ENCODE measurements around the gene SPATA13. TPM values are rescaled to one million over a fixed set of nuclear protein-coding genes. Genes with fewer than 3 reads are reported as not detected.

Gene SPATA13
- total and polyA plus RNA-seq, 7 experiments from 2014 or later = 62.2 to 104 (median 96.2) TPM

DNA sequence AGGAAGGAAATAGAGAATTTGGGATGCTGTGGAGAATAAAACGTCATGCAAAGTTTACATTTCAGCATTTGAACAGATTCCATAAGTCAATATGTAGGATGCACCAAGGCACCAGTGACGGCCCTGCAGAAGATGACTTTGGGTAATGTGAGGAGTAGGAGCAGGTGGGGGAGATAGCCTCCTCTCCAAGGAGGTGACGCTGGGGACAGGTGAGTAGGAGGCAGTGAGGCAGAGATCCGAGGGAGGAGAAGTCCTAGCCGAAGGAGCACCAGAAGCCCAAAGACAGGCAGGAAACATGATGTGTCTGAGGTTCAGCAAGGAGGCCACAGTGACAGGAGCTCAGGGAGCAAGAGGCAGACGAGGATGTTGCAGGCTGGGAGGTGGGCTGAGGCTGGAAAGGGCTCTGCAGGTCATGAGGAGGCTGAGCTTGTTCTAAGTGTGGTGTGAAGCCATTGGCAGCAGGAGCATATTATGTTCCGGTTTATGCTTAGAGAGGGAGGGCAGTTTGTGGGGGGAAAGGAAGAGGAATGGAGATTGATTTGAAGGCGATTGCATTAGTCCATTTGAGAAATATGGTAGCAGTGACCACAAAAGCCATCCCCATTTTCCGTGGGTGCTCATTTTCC lies 93.1 kb downstream of the SPATA13 start:
- Histone ChIP-seq H3K9me3 (ENCODE audit: control insufficient read depth in 2 of 3, low read length in 3 of 3) (no peaks in the 10 kb centered on the region), H3K4me1 (ENCODE audit: control insufficient read depth in 2 of 2, insufficient read depth in 2 of 2, low read length in 2 of 2) (peaks cover 60 to 72% of the 10 kb centered on the region in 2 donors), H3K36me3 (ENCODE audit: control insufficient read depth in 2 of 3, insufficient read depth in 3 of 3, low read length in 3 of 3) (peaks cover 0 to 12% (median 0%) of the 10 kb centered on the region in 3 experiments), H3K27ac (ENCODE audit: low read depth, low read length) (peak overlapping the region; percentile 90), H3K4me3 (ENCODE audit: low read length) (peak overlapping the region; percentile 82), H3K27me3 (ENCODE audit: control insufficient read depth in 2 of 2, insufficient read depth in 2 of 2, low read length in 2 of 2) (no peaks in the 10 kb centered on the region)
- Mint-ChIP-seq H3K4me1 (peaks cover 43 to 96% (median 91%) of the 10 kb centered on the region in 7 donors), H3K36me3 (peaks cover 4 to 42% (median 31%) of the 10 kb centered on the region in 5 donors), H3K4me3 (peak overlapping the region; percentile 86 to 96 (median 92)), H3K27ac (peak overlapping the region; percentile 86 to 99 (median 95)), H3K27me3 (no peaks in the 10 kb centered on the region), H3K9me3 (peaks cover 0 to 3% (median 0%) of the 10 kb centered on the region in 11 donors)
- ChIA-PET CTCF (interaction anchor here (2.2 to 7.6 kb wide), 2 partner anchors 11 to 17 kb away, joined by 18 to 62 read pairs; no protein-coding TSS in a partner anchor), POLR2A (interaction anchor here (0.8 to 20.5 kb wide), 4 partner anchors 9 to 38 kb away, joined by 3 to 637 read pairs (median 11); no protein-coding TSS in a partner anchor)
- DNase-seq = no peak
- intact Hi-C loops (cut with micrococcal nuclease) = loop anchor here (1.0 to 10.0 kb wide), 5 partner anchors 12 to 2001 kb away; partner anchors contain the start of genes CDK8 (in 1 of the 2) and MTMR6 (in 1 of the 2)
- peak; percentile 0 for ATAC-seq

DNA sequence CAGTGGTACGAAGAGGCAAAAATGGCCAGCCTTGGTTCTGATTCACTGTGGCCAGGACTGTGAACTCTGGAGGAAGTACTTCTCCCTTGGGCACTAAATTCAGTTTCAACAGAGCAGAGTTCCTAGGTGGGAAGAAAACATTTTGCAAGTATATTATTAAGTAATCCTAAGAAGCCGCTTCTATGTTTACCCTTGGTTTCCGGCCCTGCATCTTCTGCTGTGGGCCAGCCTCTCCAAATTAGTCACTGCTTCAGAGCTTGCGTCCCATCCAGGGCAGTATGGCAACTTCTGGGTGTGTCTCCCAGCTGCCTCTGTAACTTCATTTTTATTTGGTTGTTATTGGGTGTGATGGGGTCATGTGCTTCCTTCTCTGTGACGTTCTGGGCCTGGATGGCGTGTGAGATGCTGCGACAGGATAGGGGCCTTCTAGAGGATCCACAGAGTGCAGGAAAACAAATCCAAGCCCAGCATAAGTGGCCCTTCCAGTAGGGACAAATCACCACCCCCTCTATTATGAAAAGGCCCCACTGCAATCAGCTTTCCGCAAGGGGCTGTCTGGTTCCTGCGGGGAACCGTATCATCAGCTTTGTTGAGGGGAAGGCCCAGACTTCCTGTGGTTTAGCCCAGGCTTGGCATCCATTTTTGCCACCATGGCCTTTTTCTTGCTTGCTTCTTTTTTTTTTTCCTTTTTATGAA lies 93.8 kb downstream of the SPATA13 start:
- Mint-ChIP-seq H3K9me3 (peaks cover 0 to 3% (median 0%) of the 10 kb centered on the region in 11 donors), H3K36me3 (peaks cover 4 to 46% (median 31%) of the 10 kb centered on the region in 5 donors), H3K27ac (peak overlapping the region; percentile 86 to 99 (median 95)), H3K27me3 (no peaks in the 10 kb centered on the region), H3K4me1 (peaks cover 44 to 96% (median 91%) of the 10 kb centered on the region in 7 donors), H3K4me3 (peak overlapping the region; percentile 86 to 96 (median 92))
- ATAC-seq (peak; percentile 76), DNase-seq (peak in 7 of 9 donors; percentile 59 to 80 (median 68))
- Histone ChIP-seq H3K4me1 (ENCODE audit: control insufficient read depth in 2 of 2, insufficient read depth in 2 of 2, low read length in 2 of 2) (peaks cover 58 to 75% of the 10 kb centered on the region in 2 donors), H3K9me3 (ENCODE audit: control insufficient read depth in 2 of 3, low read length in 3 of 3) (no peaks in the 10 kb centered on the region), H3K27me3 (ENCODE audit: control insufficient read depth in 2 of 2, insufficient read depth in 2 of 2, low read length in 2 of 2) (no peaks in the 10 kb centered on the region), H3K36me3 (ENCODE audit: control insufficient read depth in 2 of 3, insufficient read depth in 3 of 3, low read length in 3 of 3) (peaks cover 0 to 18% (median 0%) of the 10 kb centered on the region in 3 experiments), H3K4me3 (ENCODE audit: low read length) (peak overlapping the region; percentile 82), H3K27ac (ENCODE audit: low read depth, low read length) (peak overlapping the region; percentile 90)
- POLR2A ChIA-PET = interaction anchor here (0.6 to 20.5 kb wide), 8 partner anchors 8 to 684 kb away, joined by 3 to 637 read pairs (median 4); no protein-coding TSS in a partner anchor
- CTCF ChIA-PET = interaction anchor here (2.2 to 7.6 kb wide), 2 partner anchors 11 to 16 kb away, joined by 18 to 62 read pairs; no protein-coding TSS in a partner anchor
- intact Hi-C loops (cut with micrococcal nuclease) = loop anchor here (1.0 to 10.0 kb wide), 5 partner anchors 11 to 2001 kb away; partner anchors contain the start of genes CDK8 (in 1 of the 2) and MTMR6 (in 1 of the 2)

- DNase-seq (no peak), ATAC-seq (no peak)
- Mint-ChIP-seq H3K27me3 (no peaks in the 10 kb centered on the region), H3K4me1 (peaks cover 56 to 100% (median 94%) of the 10 kb centered on the region in 7 donors), H3K4me3 (peak overlapping the region in 5 of 10 donors; percentile 11 to 86 (median 36)), H3K27ac (peak overlapping the region in 8 of 9 donors; percentile 71 to 99 (median 86)), H3K9me3 (peaks cover 0 to 3% (median 0%) of the 10 kb centered on the region in 11 donors), H3K36me3 (peaks cover 4 to 54% (median 37%) of the 10 kb centered on the region in 5 donors)
- peak overlapping the region; percentile 58 for H3K27ac ChIP-seq (ENCODE audit: low read depth, low read length)
- ChIA-PET POLR2A (interaction anchor here (0.9 to 20.5 kb wide), 2 partner anchors 12 to 35 kb away, joined by 3 to 637 read pairs; no protein-coding TSS in a partner anchor), CTCF (interaction anchor here (0.6 kb wide), 1 partner anchor 28 kb away, joined by 3 read pairs; no protein-coding TSS in a partner anchor)
- peaks cover 59 to 83% of the 10 kb centered on the region in 2 donors for H3K4me1 ChIP-seq (ENCODE audit: control insufficient read depth in 2 of 2, insufficient read depth in 2 of 2, low read length in 2 of 2)
- H3K9me3 ChIP-seq (ENCODE audit: control insufficient read depth in 2 of 3, low read length in 3 of 3) = no peaks in the 10 kb centered on the region
- intact Hi-C loops (cut with micrococcal nuclease) = loop anchor here (10.0 kb wide), 2 partner anchors 883 to 1997 kb away; partner anchors contain the start of gene CDK8 (in 1 of the 2)
- H3K4me3 ChIP-seq (ENCODE audit: low read length) = no peak overlapping the region
- peaks cover 0 to 15% (median 0%) of the 10 kb centered on the region in 3 experiments for H3K36me3 ChIP-seq (ENCODE audit: control insufficient read depth in 2 of 3, insufficient read depth in 3 of 3, low read length in 3 of 3)
- no peaks in the 10 kb centered on the region for H3K27me3 ChIP-seq (ENCODE audit: control insufficient read depth in 2 of 2, insufficient read depth in 2 of 2, low read length in 2 of 2)
Measured at GRCh38 chr13:24257497-24257896, 97.0 kb downstream of the SPATA13 start.

DNA sequence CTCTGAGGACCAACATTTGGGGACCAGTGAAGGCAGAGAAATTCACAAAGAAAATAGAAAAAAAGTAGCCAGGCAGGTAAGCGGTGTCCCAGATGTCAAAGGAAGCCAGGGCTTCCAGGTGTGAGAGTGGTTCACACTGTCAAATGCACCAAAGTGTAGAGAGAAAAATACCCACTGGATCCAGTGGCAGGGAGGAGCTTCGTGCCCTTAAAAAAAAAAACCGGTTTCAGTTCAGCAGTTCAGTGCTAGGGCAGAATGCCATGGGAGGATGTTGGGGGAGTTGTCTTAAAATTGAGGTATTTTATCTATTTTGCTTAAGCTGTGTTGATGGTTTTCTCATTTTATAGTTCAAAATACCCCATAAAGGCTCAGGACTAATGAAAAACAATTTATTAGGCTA lies 101.0 kb downstream of the SPATA13 start:
- Histone ChIP-seq H3K9me3 (ENCODE audit: control insufficient read depth in 2 of 3, low read length in 3 of 3) (no peaks in the 10 kb centered on the region), H3K36me3 (ENCODE audit: control insufficient read depth in 2 of 3, insufficient read depth in 3 of 3, low read length in 3 of 3) (peaks cover 0 to 13% (median 0%) of the 10 kb centered on the region in 3 experiments), H3K27me3 (ENCODE audit: control insufficient read depth in 2 of 2, insufficient read depth in 2 of 2, low read length in 2 of 2) (no peaks in the 10 kb centered on the region), H3K27ac (ENCODE audit: low read depth, low read length) (peak overlapping the region; percentile 89), H3K4me1 (ENCODE audit: control insufficient read depth in 2 of 2, insufficient read depth in 2 of 2, low read length in 2 of 2) (peaks cover 70 to 86% of the 10 kb centered on the region in 2 donors), H3K4me3 (ENCODE audit: low read length) (peak overlapping the region; percentile 21)
- CTCF ChIA-PET = interaction anchor here (0.8 to 1.2 kb wide), 4 partner anchors 10 to 33 kb away, joined by 3 to 6 read pairs (median 5); no protein-coding TSS in a partner anchor
- intact Hi-C loops (cut with micrococcal nuclease) = loop anchor here (1.0 to 10.0 kb wide), 2 partner anchors 9 to 163 kb away; no protein-coding TSS in a partner anchor
- Mint-ChIP-seq H3K9me3 (peaks cover 0 to 2% (median 0%) of the 10 kb centered on the region in 11 donors), H3K4me3 (peak overlapping the region; percentile 40 to 84 (median 70)), H3K4me1 (peaks cover 58 to 100% (median 92%) of the 10 kb centered on the region in 7 donors), H3K27ac (peak overlapping the region; percentile 35 to 100 (median 95)), H3K36me3 (peaks cover 4 to 35% (median 19%) of the 10 kb centered on the region in 5 donors), H3K27me3 (no peaks in the 10 kb centered on the region)
- ATAC-seq (peak; percentile 65), DNase-seq (peak in 7 of 9 donors; percentile 58 to 77 (median 74))
- POLR2A ChIA-PET = interaction anchor here (0.6 to 20.5 kb wide), 7 partner anchors 8 to 364 kb away, joined by 3 to 637 read pairs (median 4); no protein-coding TSS in a partner anchor

GRCh38 chr13:24263632-24264031 lies 103.1 kb downstream of the SPATA13 start:
- peaks cover 77 to 93% of the 10 kb centered on the region in 2 donors for H3K4me1 ChIP-seq (ENCODE audit: control insufficient read depth in 2 of 2, insufficient read depth in 2 of 2, low read length in 2 of 2)

More at GRCh38 chr13:24263632-24264031, 103.1 kb downstream of the SPATA13 start:
- Histone ChIP-seq H3K27ac (ENCODE audit: low read depth, low read length) (peak overlapping the region; percentile 89), H3K9me3 (ENCODE audit: control insufficient read depth in 2 of 3, low read length in 3 of 3) (no peaks in the 10 kb centered on the region), H3K4me3 (ENCODE audit: low read length) (peak overlapping the region; percentile 35), H3K36me3 (ENCODE audit: control insufficient read depth in 2 of 3, insufficient read depth in 3 of 3, low read length in 3 of 3) (peaks cover 0 to 6% (median 0%) of the 10 kb centered on the region in 3 experiments), H3K27me3 (ENCODE audit: control insufficient read depth in 2 of 2, insufficient read depth in 2 of 2, low read length in 2 of 2) (no peaks in the 10 kb centered on the region)
- POLR2A ChIA-PET = interaction anchor here (1.7 to 20.5 kb wide), 3 partner anchors 6 to 13 kb away, joined by 7 to 637 read pairs (median 637); no protein-coding TSS in a partner anchor
- intact Hi-C loops (cut with micrococcal nuclease) = loop anchor here in 1 of 2 donors (1.0 to 10.0 kb wide), 5 partner anchors 8 to 659 kb away; partner anchors contain the start of gene MIPEP
- Mint-ChIP-seq H3K36me3 (peaks cover 0 to 37% (median 12%) of the 10 kb centered on the region in 5 donors), H3K27ac (peak overlapping the region; percentile 91 to 100 (median 98)), H3K4me3 (peak overlapping the region; percentile 53 to 85 (median 82)), H3K9me3 (no peaks in the 10 kb centered on the region), H3K4me1 (peaks cover 63 to 100% (median 93%) of the 10 kb centered on the region in 7 donors), H3K27me3 (no peaks in the 10 kb centered on the region)
- CTCF ChIA-PET = interaction anchor here (1.0 to 2.9 kb wide), 3 partner anchors 9 to 12 kb away, joined by 5 to 18 read pairs (median 6); no protein-coding TSS in a partner anchor
- DNase-seq (no peak), ATAC-seq (no peak)

All from naive thymus-derived CD4-positive, alpha-beta T cell (primary cell).